Activated CD4-positive, alpha-beta memory T cell treated with anti-CD3 and anti-CD28 coated beads for 36 hours (primary cell): ENCODE results near the gene ZNF136. TPM values are rescaled to one million over a fixed set of nuclear protein-coding genes. Genes with fewer than 3 reads are reported as not detected.

Experiments used
- CTCF ChIA-PET: fragments of 350-600 bp; sonication (Branson Sonifier 250); formaldehyde crosslinking; loops from one replicate; lab custom pipeline; 2021; ENCODE audit warnings: antibody characterized with exemption, inconsistent platforms; lab: Charles Lee
- POLR2A ChIA-PET: fragments of 350-600 bp; sonication (Branson Sonifier 250); formaldehyde crosslinking; loops from one replicate; lab custom pipeline; 2021; ENCODE audit warnings: antibody characterized with exemption; lab: Charles Lee
- DNase-seq: peaks from one replicate; pipeline ENCODE4 v3.0.0-alpha.2; 2020
- H3K27ac Mint-ChIP-seq: one replicate; pipeline ENCODE4 v1.8.0; 2021; ENCODE audit warnings: mixed read lengths
- H3K27me3 Mint-ChIP-seq: one replicate; pipeline ENCODE4 v1.8.0; 2021; ENCODE audit warnings: mixed read lengths
- H3K36me3 Mint-ChIP-seq: one replicate; pipeline ENCODE4 v1.8.0; 2021; ENCODE audit warnings: mixed read lengths
- H3K4me1 Mint-ChIP-seq: one replicate; pipeline ENCODE4 v1.8.0; 2021; ENCODE audit warnings: low read depth, mixed read lengths
- H3K4me3 Mint-ChIP-seq: one replicate; pipeline ENCODE4 v1.8.0; 2021; ENCODE audit warnings: mild to moderate bottlenecking, mixed read lengths
- H3K9me3 Mint-ChIP-seq: one replicate; pipeline ENCODE4 v1.8.0; 2021; ENCODE audit warnings: mixed read lengths
- intact Hi-C: fragments of 100-400 bp; cut with micrococcal nuclease; formaldehyde crosslinking; loops from one replicate; pipeline ENCODE4 v1.15.1; 2023
- total RNA-seq, 2 experiments: library from RNA; stranded (reverse); gene quantifications; one replicate each; pipeline ENCODE4 v1.2.3, GENCODE V29; 2021

Gene ZNF136
- total RNA-seq, 2 experiments from 2014 or later = 9.5 to 12.8 TPM

- peaks cover 14% of the 10 kb centered on the region for H3K9me3 Mint-ChIP-seq
- H3K27ac Mint-ChIP-seq = no peak overlapping the region
- no peaks in the 10 kb centered on the region for H3K27me3 Mint-ChIP-seq
- intact Hi-C loops = loop anchor here (1.0 to 2.0 kb wide), 5 partner anchors 50 to 345 kb away; no protein-coding TSS in a partner anchor
- H3K36me3 Mint-ChIP-seq = peaks cover 21% of the 10 kb centered on the region
- DNase-seq = no peak
- H3K4me1 Mint-ChIP-seq = peaks cover 36% of the 10 kb centered on the region
- peak overlapping the region; percentile 93 for H3K4me3 Mint-ChIP-seq
- ChIA-PET CTCF (interaction anchor here (0.6 to 4.8 kb wide), 21 partner anchors 15 to 344 kb away, joined by 3 to 106 read pairs (median 9); partner anchors contain the start of genes ZNF491, ZNF625, ZNF700 and ZNF763), POLR2A (interaction anchor here (1.2 to 1.4 kb wide), 2 partner anchors 76 to 217 kb away, joined by 4 to 10 read pairs; partner anchors contain the start of genes ZNF700 and ZNF844)
Observed at GRCh38 chr19:12141405-12141736, 21.5 kb upstream of the ZNF136 start.

GRCh38 chr19:12145348-12145747, 17.5 kb upstream of the ZNF136 start:
- Mint-ChIP-seq H3K9me3 (peaks cover 17% of the 10 kb centered on the region), H3K36me3 (peaks cover 26% of the 10 kb centered on the region), H3K27ac (no peak overlapping the region), H3K4me1 (peaks cover 10% of the 10 kb centered on the region), H3K4me3 (no peak overlapping the region), H3K27me3 (no peaks in the 10 kb centered on the region)
- intact Hi-C loops = no loop called here
- CTCF ChIA-PET = interaction anchor here (2.4 to 4.0 kb wide), 2 partner anchors 54 to 86 kb away, joined by 13 to 28 read pairs; no protein-coding TSS in a partner anchor
- DNase-seq = no peak
- POLR2A ChIA-PET = no interaction called here

GRCh38 chr19:12155324-12155860, 7.5 kb upstream of the ZNF136 start:
- ChIA-PET POLR2A (interaction anchor here (1.3 kb wide), 1 partner anchor 176 kb away, joined by 3 read pairs; no protein-coding TSS in a partner anchor), CTCF (interaction anchor here (1.3 to 2.0 kb wide), 2 partner anchors 65 to 96 kb away, joined by 6 to 14 read pairs; no protein-coding TSS in a partner anchor)
- H3K4me3 Mint-ChIP-seq = peak overlapping the region; percentile 80
- H3K27me3 Mint-ChIP-seq = peaks cover 3% of the 10 kb centered on the region
- intact Hi-C loops = no loop called here
- H3K27ac Mint-ChIP-seq = no peak overlapping the region
- H3K4me1 Mint-ChIP-seq = peaks cover 4% of the 10 kb centered on the region
- DNase-seq = no peak
- H3K36me3 Mint-ChIP-seq = peaks cover 1% of the 10 kb centered on the region
- H3K9me3 Mint-ChIP-seq = no peaks in the 10 kb centered on the region

GRCh38 chr19:12156223-12157058, 6.5 kb upstream of the ZNF136 start, which contains the start of gene ZNF625:
TSS of gene ZNF625 (minus strand) at chr19:12156734. CDS start at chr19:12156558, 176 bp downstream.
- POLR2A ChIA-PET = interaction anchor here (1.3 kb wide), 1 partner anchor 175 kb away, joined by 3 read pairs; no protein-coding TSS in a partner anchor
- DNase-seq = peak; percentile 68

GRCh38 chr19:12159773-12160414, 3.0 kb upstream of the ZNF136 start:
- H3K4me1 Mint-ChIP-seq = peaks cover 21% of the 10 kb centered on the region
- POLR2A ChIA-PET = interaction anchor here (0.7 kb wide), 2 partner anchors 461 to 731 kb away, joined by 3 to 4 read pairs; partner anchors contain the start of gene GCDH

More at GRCh38 chr19:12156223-12157058, 6.5 kb upstream of the ZNF136 start, which contains the start of gene ZNF625:
- Mint-ChIP-seq H3K9me3 (no peaks in the 10 kb centered on the region), H3K36me3 (no peaks in the 10 kb centered on the region), H3K4me3 (peak within 1 kb of the TSS; percentile 80), H3K27ac (no peak within 1 kb of the TSS), H3K27me3 (peaks cover 3% of the 10 kb centered on the region), H3K4me1 (peaks cover 4% of the 10 kb centered on the region)
- CTCF ChIA-PET = interaction anchor here (1.3 to 2.0 kb wide), 4 partner anchors 16 to 233 kb away, joined by 5 to 14 read pairs (median 6); partner anchors contain the start of gene ZNF20
- intact Hi-C loops = no loop called here

GRCh38 chr19:12162513-12162881, 399 bp upstream of the ZNF136 start:
- intact Hi-C loops = loop anchor here (2.0 kb wide), 2 partner anchors 126 to 170 kb away; partner anchors contain the start of gene ZNF563

More at GRCh38 chr19:12159773-12160414, 3.0 kb upstream of the ZNF136 start:
- H3K9me3 Mint-ChIP-seq = no peaks in the 10 kb centered on the region
- no peak overlapping the region for H3K4me3 Mint-ChIP-seq
- H3K36me3 Mint-ChIP-seq = peaks cover 3% of the 10 kb centered on the region
- H3K27ac Mint-ChIP-seq = no peak overlapping the region
- intact Hi-C loops = no loop called here
- peaks cover 3% of the 10 kb centered on the region for H3K27me3 Mint-ChIP-seq
- CTCF ChIA-PET = interaction anchor here (2.5 kb wide), 1 partner anchor 100 kb away, joined by 10 read pairs; no protein-coding TSS in a partner anchor
- DNase-seq = no peak

GRCh38 chr19:12163826-12164225, 930 bp downstream of the ZNF136 start:
- Mint-ChIP-seq H3K9me3 (no peaks in the 10 kb centered on the region), H3K27ac (peak overlapping the region; percentile 90), H3K27me3 (no peaks in the 10 kb centered on the region), H3K4me3 (peak overlapping the region; percentile 88), H3K36me3 (peaks cover 5% of the 10 kb centered on the region), H3K4me1 (peaks cover 42% of the 10 kb centered on the region)
- DNase-seq = no peak
- intact Hi-C loops = loop anchor here (2.0 kb wide), 2 partner anchors 125 to 169 kb away; partner anchors contain the start of gene ZNF563
- CTCF ChIA-PET = interaction anchor here (1.3 to 2.6 kb wide), 3 partner anchors 26 to 104 kb away, joined by 3 to 14 read pairs (median 8); no protein-coding TSS in a partner anchor
- POLR2A ChIA-PET = interaction anchor here (0.6 to 2.8 kb wide), 3 partner anchors 170 to 387 kb away, joined by 3 to 11 read pairs (median 3); partner anchors contain the start of genes ZNF563 and ZNF564

More at GRCh38 chr19:12162513-12162881, 399 bp upstream of the ZNF136 start:
- CTCF ChIA-PET = interaction anchor here (0.7 to 2.6 kb wide), 10 partner anchors 19 to 441 kb away, joined by 3 to 14 read pairs (median 4); partner anchors contain the start of genes ZNF20 and ZNF442
- H3K36me3 Mint-ChIP-seq = peaks cover 5% of the 10 kb centered on the region
- POLR2A ChIA-PET = interaction anchor here (0.6 to 2.8 kb wide), 6 partner anchors 13 to 238 kb away, joined by 3 to 11 read pairs (median 4); partner anchors contain the start of genes ZNF563 and ZNF700
- peak overlapping the region; percentile 94 for H3K27ac Mint-ChIP-seq
- H3K4me1 Mint-ChIP-seq = peaks cover 37% of the 10 kb centered on the region
- H3K9me3 Mint-ChIP-seq = no peaks in the 10 kb centered on the region
- peak overlapping the region; percentile 92 for H3K4me3 Mint-ChIP-seq
- no peaks in the 10 kb centered on the region for H3K27me3 Mint-ChIP-seq
- DNase-seq = no peak

GRCh38 chr19:12166626-12167025, 3.7 kb downstream of the ZNF136 start:
- H3K27ac Mint-ChIP-seq = peak overlapping the region; percentile 30
- peaks cover 14% of the 10 kb centered on the region for H3K36me3 Mint-ChIP-seq
- H3K9me3 Mint-ChIP-seq = no peaks in the 10 kb centered on the region
- intact Hi-C loops = no loop called here
- POLR2A ChIA-PET = no interaction called here
- no peak overlapping the region for H3K4me3 Mint-ChIP-seq
- peaks cover 47% of the 10 kb centered on the region for H3K4me1 Mint-ChIP-seq
- CTCF ChIA-PET = no interaction called here
- no peak for DNase-seq
- no peaks in the 10 kb centered on the region for H3K27me3 Mint-ChIP-seq

- H3K36me3 Mint-ChIP-seq = peaks cover 88% of the 10 kb centered on the region
- H3K4me1 Mint-ChIP-seq = peaks cover 12% of the 10 kb centered on the region
- no peak for DNase-seq
- H3K4me3 Mint-ChIP-seq = no peak overlapping the region
- H3K27me3 Mint-ChIP-seq = no peaks in the 10 kb centered on the region
- H3K9me3 Mint-ChIP-seq = peaks cover 68% of the 10 kb centered on the region
- intact Hi-C loops = no loop called here
- ChIA-PET CTCF (no interaction called here), POLR2A (no interaction called here)
- H3K27ac Mint-ChIP-seq = no peak overlapping the region
Observed at GRCh38 chr19:12180377-12180776, 17.5 kb downstream of the ZNF136 start.

GRCh38 chr19:12187625-12188024, 24.7 kb downstream of the ZNF136 start:
- Mint-ChIP-seq H3K27ac (no peak overlapping the region), H3K4me3 (no peak overlapping the region), H3K36me3 (peaks cover 90% of the 10 kb centered on the region), H3K27me3 (no peaks in the 10 kb centered on the region), H3K9me3 (peaks cover 82% of the 10 kb centered on the region), H3K4me1 (peaks cover 3% of the 10 kb centered on the region)
- intact Hi-C loops = no loop called here
- POLR2A ChIA-PET = no interaction called here
- CTCF ChIA-PET = interaction anchor here (0.6 kb wide), 1 partner anchor 376 kb away, joined by 3 read pairs; no protein-coding TSS in a partner anchor
- DNase-seq = no peak
